HG03571 (cell line): ENCODE measurements around the gene DSEL.

Experiments
- ATAC-seq: cut with Tn5 transposase; IDR thresholded peaks from one replicate; pipeline ENCODE4 v1.9.1; 2021; ENCODE audit not compliant: unreplicated experiment

The DSEL gene

DNA sequence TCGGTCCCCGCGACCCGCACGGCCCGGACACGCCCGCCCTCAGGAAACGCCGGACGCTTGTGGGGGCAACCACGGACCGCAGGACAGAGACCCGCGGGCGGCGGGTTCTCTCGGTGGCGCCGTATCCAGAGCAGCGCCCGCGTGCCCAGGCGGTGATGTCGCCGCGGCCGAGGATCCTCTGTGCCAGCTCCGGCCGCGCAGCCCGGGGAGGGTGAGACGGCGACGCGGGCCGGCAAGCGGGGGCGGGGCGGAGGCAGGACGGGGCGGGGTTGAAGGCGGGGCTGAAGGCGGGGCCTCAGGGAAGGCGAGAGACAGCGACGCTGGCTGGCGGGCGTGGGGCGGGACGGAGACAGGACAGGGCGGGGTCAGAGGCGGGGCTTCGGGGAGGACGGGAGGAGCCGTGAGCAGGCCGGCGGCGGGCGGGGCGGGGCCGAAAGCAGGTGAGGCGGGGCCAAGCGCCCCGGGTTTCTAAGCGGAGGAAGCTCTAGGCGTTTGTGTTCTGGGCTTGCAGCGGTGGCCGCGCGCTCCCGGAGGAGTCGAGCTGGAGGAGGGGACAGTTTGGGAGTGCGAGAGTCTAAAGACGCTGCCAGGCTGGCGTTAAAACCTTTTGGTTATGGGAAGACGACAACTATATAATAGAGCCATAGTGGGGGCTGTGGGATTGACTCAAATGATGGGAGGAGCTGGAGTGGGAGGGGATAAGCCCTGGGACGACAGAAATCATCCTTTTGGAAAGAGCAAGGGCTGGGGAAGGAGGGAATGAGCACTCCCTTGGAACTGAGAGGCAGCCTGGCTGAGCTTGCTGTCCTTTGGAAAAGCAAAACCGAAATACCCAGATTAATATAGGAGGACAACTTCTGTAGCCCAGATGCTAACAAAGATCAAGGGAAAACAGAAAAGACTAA, at the start of gene DSEL:
Gene DSEL, minus strand, starts transcription at position 182 of the 905 bp plus-strand sequence. CDS start 2,112 bp downstream, outside the sequence.
- peak; percentile 99 for ATAC-seq

DNA sequence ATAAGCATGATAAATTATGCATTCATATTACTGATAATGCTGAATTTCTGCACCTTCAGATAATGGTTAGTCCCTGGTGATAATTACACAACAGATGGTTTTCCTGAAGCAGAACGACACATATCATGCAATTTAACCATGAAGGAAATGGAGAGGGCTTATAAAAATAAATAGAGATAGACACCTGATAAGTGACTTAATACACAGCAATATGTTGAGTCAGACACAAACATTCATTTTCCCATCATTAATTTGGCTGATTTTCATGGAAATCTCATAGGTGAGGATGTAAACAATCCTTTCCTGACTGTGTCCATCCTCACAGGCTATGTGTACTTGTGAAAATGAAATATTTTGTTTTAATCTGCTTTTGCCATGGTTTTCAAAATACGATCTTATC, 36.9 kb upstream of the DSEL start:
- ATAC-seq, result no peak

- ATAC-seq, result no peak
These were observed 34.5 kb upstream of the DSEL start for GRCh38 chr18:67550872-67551520.

DNA sequence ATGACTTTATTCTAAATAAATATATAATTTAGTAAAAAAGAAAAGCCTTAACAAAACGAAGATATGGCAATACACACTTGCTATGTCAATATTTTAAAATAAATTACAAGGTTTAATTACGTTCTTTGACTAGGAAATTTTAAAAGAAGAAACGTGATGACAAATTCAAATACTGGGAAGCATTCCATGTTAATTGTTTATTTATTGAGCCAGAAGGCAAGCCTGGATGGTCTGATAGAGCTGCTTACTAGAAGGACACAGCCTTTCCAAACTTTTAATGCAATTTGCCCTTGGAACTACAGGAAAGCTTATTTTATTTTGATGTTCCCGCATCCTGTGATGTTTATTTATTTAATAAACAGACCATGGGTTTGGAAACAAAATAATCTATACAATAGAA, 33.4 kb upstream of the DSEL start:
- no peak for ATAC-seq

DNA sequence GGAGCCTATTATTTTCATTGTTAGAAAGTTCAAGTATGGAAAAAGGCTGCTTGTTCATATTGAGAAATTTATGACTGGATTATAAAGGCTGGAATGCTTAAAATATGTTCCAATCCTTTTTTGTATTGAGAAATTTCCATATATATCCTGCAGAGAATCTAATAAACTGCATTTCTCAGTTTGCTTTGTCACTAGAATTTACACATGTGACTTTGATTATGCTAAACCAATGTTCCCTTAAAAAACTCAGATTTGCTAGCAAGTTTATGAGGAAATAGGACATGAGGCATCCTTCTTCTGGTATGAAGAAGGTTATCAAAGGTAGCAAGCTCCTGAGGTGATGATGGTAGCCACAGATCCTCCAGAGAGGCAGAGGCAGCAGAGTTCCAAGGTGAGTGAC, 29.2 kb upstream of the DSEL start:
- ATAC-seq, result no peak

GRCh38 chr18:67540559-67540958, 24.0 kb upstream of the DSEL start:
- ATAC-seq, result no peak

- ATAC-seq, result no peak
These were observed 15.4 kb upstream of the DSEL start for GRCh38 chr18:67531929-67532328.

DNA sequence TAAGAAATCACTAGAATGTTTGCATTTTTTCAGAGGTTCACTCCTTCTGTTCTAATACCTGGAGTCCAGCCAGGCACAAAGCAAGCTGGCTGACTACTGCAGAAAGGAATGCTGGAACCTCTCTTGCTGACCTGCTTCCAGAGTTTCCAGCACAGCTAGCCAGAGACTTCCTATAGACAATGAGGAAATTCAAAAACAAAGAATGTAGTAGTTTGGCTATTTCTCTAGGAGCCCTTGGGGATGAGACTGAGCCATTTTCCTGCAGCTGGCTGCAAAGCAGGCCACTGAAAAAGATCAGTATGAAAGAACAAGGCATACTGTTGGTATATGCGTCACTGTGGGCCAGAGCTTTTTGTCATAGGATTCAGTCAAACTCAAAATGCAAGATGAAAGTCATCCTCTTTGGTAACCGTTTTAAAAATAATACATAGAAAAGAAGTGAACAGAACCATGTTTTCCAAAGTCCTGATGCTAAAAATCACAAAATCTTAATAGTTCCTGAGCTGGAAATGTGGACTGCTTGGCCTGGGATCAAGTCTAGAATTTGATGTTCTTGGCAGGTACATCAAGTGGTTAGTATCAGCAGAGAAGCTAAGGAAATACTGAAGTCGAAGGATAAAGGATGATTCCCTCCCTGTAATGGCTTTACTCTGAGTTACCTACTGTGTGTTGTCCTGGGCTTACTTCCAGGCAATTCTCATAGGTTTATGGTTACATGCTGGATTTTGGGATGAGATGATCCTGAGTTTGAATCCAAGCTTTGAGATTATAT, 9.0 kb upstream of the DSEL start:
- ATAC-seq, result no peak

DNA sequence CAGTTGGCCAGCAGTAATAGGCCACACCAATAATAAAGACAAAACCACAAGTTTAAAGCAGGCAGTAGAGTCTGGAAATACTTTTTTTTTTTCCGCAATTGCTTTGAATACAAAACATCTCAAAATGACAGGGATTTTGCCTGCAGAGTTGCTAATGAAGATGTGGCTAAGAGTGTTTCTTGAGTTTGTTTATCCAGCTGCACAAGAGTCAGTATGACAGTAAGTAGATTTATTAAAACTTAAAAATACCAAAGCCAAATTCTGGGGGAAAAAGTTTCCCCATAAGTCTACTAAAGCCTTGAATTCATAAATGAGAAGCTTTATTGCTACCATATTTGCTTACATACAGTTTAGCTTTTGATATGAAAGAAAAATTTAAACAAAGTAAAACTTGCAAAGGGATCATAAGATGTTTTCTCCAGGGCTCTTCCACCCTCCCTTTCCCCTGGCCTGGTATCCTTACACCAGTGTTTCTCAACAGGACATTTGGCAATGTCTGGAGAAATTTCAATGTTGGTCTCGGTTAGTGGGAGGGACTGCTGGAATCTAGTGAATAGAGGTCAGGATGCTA, 3.9 kb upstream of the DSEL start:
- no peak for ATAC-seq

DNA sequence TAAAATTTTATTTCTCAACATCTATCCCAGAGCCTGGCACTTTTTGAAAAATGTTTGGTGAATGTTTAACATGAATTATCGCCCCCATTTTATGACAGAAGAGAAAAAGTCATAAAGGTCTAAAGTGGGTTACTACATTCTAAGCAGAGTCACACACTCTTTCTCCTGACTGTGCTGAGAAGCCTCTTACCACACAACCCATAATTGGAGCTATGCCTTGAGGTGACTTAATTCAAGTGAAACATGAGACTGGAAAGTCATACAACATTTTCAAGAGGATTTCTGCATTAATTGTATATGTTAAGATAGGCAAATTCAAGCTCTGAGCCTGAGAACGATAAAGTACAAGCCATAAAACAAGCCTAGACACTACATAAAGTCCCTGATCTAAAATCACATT, 3.1 kb upstream of the DSEL start:
- no peak for ATAC-seq

DNA sequence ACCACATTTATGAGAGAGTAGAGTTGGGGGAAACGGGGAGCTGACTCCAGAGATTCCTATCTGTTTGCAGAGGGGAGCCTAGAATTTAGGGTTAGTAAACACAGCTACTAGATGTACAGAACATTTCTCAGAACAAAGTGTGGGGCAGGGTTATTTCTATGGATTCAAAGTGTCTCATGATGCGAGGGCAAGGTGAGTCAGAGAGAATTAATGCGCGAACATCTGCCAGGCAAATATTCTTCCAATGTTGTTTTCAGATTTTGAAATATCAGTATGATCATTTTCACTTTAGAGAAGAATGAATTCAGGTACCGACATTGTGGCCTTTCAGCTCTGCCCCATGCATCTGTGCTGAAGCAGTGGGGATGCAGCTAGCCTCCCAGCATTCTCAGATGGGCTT, 2.0 kb upstream of the DSEL start:
- ATAC-seq, result no peak

DNA sequence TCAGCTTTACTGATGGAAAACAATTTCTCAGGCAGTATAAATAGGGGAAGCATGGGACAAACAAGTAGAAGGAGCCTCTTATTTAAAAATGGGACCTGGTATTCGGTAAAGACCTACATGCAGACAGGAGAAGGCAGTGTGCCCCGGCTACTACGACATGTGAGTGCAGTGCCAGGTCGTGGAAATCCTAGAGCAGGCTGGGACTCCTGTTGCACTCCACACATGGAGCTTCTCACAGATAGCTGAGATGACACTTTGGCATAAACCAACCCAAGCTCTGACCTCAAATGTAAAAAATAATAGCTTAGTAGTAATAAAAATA, 885 bp upstream of the DSEL start:
- no peak for ATAC-seq

- peak; percentile 25 for ATAC-seq
These were observed 480 bp downstream of the DSEL start for GRCh38 chr18:67515942-67516538.

DNA sequence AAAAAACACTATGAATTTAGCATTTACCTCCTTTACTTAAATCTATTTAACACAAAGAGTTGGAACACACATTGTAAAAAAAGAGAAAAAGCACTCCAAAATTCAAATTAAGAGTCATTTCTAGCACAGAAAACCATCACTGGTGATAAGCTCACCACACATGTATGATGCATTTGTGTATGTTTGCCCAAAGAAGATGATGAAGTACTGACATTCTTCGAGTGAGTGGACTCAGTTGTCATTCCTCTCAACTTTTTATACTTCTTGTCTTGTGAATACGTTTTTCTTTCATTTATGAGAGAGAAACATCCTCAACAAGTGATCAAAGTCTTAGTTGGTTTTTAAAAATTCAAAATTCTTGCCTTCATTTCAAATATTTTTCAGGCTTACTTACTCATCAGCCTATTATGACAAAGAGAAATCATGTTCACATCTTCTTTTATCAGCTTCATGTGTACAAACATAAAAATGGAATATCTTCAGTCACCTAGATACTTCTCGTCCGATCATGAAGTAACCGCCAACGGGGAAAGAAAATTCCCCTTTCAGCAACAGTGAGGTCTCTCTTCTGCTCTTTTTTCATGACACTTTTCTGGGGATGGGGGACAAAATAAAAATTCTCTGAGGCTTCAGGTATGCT, 1.5 kb downstream of the DSEL start:
- ATAC-seq, result no peak

- ATAC-seq, result no peak
These were observed 2.1 kb downstream of the DSEL start for GRCh38 chr18:67514465-67514864.

DNA sequence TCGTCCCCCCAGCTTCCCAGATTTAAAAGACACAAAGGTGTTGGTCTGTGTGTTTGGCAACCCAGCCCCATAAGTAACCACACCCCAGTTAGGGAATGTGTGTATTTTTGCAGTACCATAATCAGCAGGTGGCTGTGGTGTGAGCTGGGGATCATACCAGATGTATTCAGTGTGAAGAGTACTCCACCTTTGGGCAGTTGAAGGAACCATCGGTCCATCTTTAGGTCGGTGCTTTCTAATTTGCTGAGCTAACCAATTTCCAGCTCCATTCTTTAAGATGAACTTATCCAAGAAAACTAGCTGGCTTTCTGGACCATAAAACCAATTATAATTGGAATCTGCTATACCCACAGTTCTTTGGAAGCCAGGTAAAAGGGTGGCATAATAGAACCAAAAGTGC, 3.2 kb downstream of the DSEL start:
- no peak for ATAC-seq

GRCh38 chr18:67511840-67512239, 4.7 kb downstream of the DSEL start:
- ATAC-seq, result no peak

DNA sequence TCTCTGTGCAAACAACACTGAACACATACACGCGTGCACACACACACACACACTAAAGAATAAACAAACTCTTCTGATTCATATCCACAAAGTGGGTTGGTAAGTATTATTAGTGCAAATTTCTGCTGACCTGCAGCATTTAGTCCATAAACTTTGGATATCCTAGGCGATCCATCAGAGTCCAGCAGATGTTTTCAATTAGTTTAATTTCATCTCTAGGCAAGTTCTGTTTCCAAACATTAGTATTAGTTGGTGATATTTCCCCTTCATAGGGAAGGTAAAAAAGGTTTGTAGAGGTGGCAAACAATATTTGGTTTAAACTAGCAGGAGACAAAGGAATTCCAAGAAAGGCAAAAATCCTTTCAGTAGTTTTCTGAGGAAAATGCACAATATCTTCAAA, 5.7 kb downstream of the DSEL start:
- ATAC-seq, result no peak

DNA sequence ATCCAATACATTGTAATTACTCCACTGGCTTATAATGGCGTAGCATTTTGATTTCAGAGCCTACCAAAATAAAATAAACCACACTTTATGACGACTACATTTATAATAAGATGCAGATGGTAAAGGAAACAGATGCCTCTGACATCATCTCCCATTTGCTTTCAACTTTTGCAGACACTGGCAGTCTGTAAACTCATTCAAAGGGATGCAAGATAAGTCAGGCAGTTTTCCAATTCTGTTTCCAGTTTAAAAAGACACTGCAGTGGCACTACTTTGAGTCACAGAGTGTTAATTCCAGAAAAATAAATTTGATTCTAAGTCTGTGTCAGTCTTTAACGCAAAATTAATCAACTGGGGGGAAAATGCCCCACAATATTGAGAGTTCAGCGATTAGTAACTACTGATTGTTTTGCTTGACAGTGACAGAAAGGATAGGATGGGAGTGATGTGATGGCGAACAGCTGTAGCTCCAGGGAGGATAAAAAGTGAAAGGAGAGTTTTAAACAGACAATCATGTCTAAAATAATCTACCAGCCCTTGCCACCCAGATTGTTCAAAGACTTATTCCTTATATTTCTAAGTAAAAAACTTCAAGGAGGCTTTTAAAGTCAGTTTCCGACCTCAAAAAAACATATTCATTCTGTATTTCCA, 6.7 kb downstream of the DSEL start:
- ATAC-seq, result no peak

- no peak for ATAC-seq
These were observed 8.4 kb downstream of the DSEL start for GRCh38 chr18:67508146-67508545.
